ENCODE results near the gene ERV3-1. TPM values are rescaled to one million over a fixed set of nuclear protein-coding genes. Genes with fewer than 3 reads are reported as not detected.

ERV3-1 gene
- total and polyA plus RNA-seq, 9 of the 15 experiments (the other 6 are each of a cell fraction or from before 2014, with no cell fraction given), result 10.2 to 30.0 (median 22.0) TPM

- TF ChIP-seq ZNF134 (CRISPR knock-in tag; conservative IDR thresholded peaks at IDR 0.05) (no peak), ARID2 (IDR thresholded peaks at IDR 0.05) (no peak), GABPB2 (CRISPR knock-in tag; conservative IDR thresholded peaks at IDR 0.05) (no peak), ARID4B (CRISPR knock-in tag; IDR thresholded peaks at IDR 0.05) (peak; percentile 19; the same call in 1 of the 2 replicates), ZNF121 (CRISPR knock-in tag; conservative IDR thresholded peaks at IDR 0.05) (no peak), C11orf30 (IDR thresholded peaks at IDR 0.05; ENCODE audit: low read depth) (no peak), ZNF512 (tag; IDR thresholded peaks at IDR 0.05) (no peak), SRSF3 (IDR thresholded peaks at IDR 0.05; ENCODE audit: insufficient read depth, low read length) (no peak), CBX5 (IDR thresholded peaks at IDR 0.05; ENCODE audit: borderline replicate concordance, low read depth) (no peak)
These were observed at the start of gene ERV3-1 (continued) for GRCh38 chr7:65006094-65006992.

Measured in K562 (cell line).